ENCODE data around the gene RNF214. TPM values are rescaled to one million over a fixed set of nuclear protein-coding genes. Genes with fewer than 3 reads are reported as not detected.
A peak's percentile ranks its signal among the peaks of the same experiment; 100 is the strongest.
"Not testable (repeated sequence)": the region's sequence is repeated elsewhere in the genome, so short reads cannot be mapped to it uniquely, and the experiment has no call there.

The RNF214 gene
- 14.8 and 16.3 TPM in 2 replicates for total RNA-seq
- 14.5 TPM for polyA plus RNA-seq (2012)

- peak; percentile 81 for DNase-seq (ENCODE audit: low read depth)
Observed at GRCh38 chr11:117232092-117232878, at the start of gene RNF214. TSS of gene RNF214 (plus strand) at chr11:117232671. CDS start at chr11:117234273, 1,602 bp downstream.

- not testable (repeated sequence) for DNase-seq (ENCODE audit: low read depth)
Observed at GRCh38 chr11:117183178-117183577, 49.3 kb upstream of the RNF214 start.

- DNase-seq (ENCODE audit: low read depth) = no peak
Observed at GRCh38 chr11:117183724-117184349, 48.6 kb upstream of the RNF214 start.

GRCh38 chr11:117185736-117186430 lies 46.6 kb upstream of the RNF214 start:
- DNase-seq (ENCODE audit: low read depth) = no peak

GRCh38 chr11:117186431-117186761 lies 46.1 kb upstream of the RNF214 start:
- DNase-seq (ENCODE audit: low read depth) = no peak

GRCh38 chr11:117187007-117187406 lies 45.5 kb upstream of the RNF214 start:
- DNase-seq (ENCODE audit: low read depth) = no peak

- no peak for DNase-seq (ENCODE audit: low read depth)
Observed at GRCh38 chr11:117187428-117187798, 45.1 kb upstream of the RNF214 start.

GRCh38 chr11:117187799-117188481 lies 44.5 kb upstream of the RNF214 start:
- DNase-seq (ENCODE audit: low read depth) = no peak

GRCh38 chr11:117188620-117189081 lies 43.8 kb upstream of the RNF214 start:
- no peak for DNase-seq (ENCODE audit: low read depth)

- no peak for DNase-seq (ENCODE audit: low read depth)
Observed at GRCh38 chr11:117189191-117189940, 43.1 kb upstream of the RNF214 start.

- no peak for DNase-seq (ENCODE audit: low read depth)
Observed at GRCh38 chr11:117189941-117190544, 42.4 kb upstream of the RNF214 start.

- DNase-seq (ENCODE audit: low read depth) = no peak
Observed at GRCh38 chr11:117191680-117192400, 40.6 kb upstream of the RNF214 start.

- no peak for DNase-seq (ENCODE audit: low read depth)
Observed at GRCh38 chr11:117192401-117192875, 40.0 kb upstream of the RNF214 start.

GRCh38 chr11:117193130-117194020 lies 39.1 kb upstream of the RNF214 start:
- DNase-seq (ENCODE audit: low read depth) = no peak

GRCh38 chr11:117194267-117194666 lies 38.2 kb upstream of the RNF214 start:
- DNase-seq (ENCODE audit: low read depth) = peak; percentile 53

GRCh38 chr11:117195258-117195657 lies 37.2 kb upstream of the RNF214 start:
- DNase-seq (ENCODE audit: low read depth) = no peak

- no peak for DNase-seq (ENCODE audit: low read depth)
Observed at GRCh38 chr11:117195761-117196160, 36.7 kb upstream of the RNF214 start.

GRCh38 chr11:117197006-117197405 lies 35.5 kb upstream of the RNF214 start:
- no peak for DNase-seq (ENCODE audit: low read depth)
